CD4-positive, alpha-beta T cell treated with Interleukin-2 at 100 ng/mL for 4 hours (primary cell): ENCODE measurements around the gene CTXND2.
"Not testable (repeated sequence)": the region's sequence is repeated elsewhere in the genome, so short reads cannot be mapped to it uniquely, and the experiment has no call there.

Source experiments
- DNase-seq: peaks from one replicate; pipeline ENCODE4 v3.0.0-alpha.2; 2020; ENCODE audit warnings: low spot score

CTXND2 gene

GRCh38 chr1:150893336-150893913, 6.5 kb downstream of the CTXND2 start:
- no peak for DNase-seq

DNA sequence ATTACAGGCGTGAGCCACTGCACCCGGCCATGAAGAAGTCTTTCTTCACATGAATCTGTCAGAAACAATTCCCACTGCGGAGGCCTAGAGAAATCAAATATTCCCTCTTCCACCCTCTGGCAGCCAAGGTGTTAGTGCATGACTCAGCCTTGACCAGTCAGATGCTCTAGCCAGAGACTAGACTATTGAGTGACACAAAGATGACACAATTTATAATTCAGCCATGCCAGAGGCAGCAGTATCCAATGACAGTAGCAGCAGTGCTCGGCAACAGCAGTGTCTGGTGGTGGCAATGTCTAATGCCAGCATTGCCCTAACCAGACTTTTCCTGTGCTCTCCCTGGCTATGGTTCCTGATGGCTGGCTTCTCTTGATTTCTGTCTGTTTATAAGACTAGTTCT, 8.7 kb downstream of the CTXND2 start:
- DNase-seq: no peak

DNA sequence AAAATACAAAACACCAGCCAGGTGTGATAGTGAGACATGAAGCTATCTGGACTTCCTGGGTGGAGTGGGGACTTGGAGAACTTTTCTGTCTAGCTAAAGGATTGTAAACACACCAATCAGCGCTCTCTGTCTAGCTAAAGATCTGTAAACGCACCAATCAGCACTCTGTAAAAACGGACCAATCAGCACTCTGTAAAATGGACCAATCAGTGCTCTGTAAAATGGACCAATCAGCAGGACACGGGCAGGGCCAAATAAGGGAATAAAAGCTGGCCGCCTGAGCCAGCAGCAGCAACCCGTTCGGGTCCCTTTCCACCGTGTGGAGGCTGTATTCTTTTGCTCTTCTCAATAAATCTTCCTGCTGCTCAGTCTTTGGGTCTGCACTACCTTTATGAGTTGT, 12.9 kb downstream of the CTXND2 start:
- not testable (repeated sequence) for DNase-seq

DNA sequence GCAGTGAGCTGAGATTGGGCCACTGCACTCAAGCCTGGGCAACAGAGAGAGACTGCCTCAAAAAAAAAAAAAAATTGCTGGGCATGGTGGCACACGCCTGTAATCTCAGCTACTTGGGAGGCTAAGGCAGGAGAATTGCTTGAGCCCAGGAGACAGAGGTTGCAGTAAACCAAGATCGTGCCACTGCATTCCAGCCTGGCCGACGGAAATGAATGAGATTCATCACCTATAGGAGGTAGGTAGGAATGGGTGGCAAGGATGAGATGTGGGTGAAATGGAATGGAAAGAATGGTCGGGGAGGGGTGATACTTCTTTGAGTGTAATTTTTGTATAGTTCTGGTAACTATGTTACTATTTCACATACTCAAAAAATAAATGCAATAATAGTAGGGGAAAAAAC, 15.4 kb downstream of the CTXND2 start:
- DNase-seq: no peak

DNA sequence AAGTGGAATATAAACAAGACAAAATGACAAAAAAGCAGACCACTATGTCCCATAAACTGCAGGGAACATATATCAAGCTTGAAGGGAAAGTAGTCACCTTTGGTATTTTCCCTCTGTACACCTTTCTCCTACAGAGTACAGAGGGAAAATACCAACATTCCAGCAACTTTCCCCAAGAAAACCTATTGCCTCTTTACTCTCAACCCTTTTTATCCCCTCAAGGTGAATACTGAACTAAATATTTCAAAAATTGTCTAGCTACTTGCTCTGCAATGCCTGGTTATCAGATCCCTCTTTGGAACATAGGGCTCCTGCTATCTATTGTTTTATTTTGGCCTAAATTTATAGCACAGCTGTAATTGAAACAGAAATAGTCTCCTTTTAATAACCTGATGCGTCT, 15.8 kb downstream of the CTXND2 start:
- DNase-seq: no peak

GRCh38 chr1:150905301-150905700, 18.4 kb downstream of the CTXND2 start:
- no peak for DNase-seq

GRCh38 chr1:150906329-150906728, 19.4 kb downstream of the CTXND2 start:
- DNase-seq: no peak

DNA sequence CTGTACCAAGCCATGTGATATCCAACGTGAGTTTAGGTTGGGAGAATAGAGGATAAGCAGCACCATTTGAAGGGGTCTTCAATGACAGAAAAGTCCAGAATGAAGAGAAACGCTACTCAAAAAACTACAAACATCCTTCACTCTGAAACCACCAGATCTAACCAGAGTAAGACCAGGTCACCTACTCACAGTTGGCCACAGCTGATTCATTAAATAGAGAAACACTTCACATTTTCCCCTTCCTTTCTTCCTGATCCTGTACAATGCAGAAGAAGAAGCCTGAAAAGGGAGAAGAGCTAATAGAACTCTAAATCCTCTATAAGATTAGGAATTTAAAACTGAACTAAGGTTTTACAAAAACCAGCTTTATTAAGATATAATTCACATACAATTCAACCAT, 19.9 kb downstream of the CTXND2 start:
- no peak for DNase-seq

GRCh38 chr1:150909585-150910180, 22.7 kb downstream of the CTXND2 start:
- DNase-seq: no peak

DNA sequence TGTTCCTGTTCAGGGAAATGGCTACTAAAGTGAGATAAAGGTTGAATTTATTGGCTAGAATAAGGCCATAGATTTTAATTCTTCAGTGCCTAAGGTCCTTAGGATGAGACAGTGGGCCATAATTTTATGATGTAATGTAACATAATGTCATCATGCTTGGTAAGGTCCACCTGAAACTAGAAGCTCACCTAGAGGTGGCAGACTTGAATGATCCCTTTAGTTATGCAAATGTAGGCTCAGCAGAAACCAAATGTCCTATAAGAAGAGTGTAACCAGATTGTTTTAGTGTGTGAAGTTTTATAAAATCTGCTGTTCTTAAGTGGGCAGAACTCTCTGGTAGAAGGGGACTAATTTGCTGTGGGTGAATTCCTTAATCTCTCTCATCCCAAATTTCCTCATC, 25.7 kb downstream of the CTXND2 start:
- DNase-seq: no peak

GRCh38 chr1:150917387-150917786, 30.5 kb downstream of the CTXND2 start:
- DNase-seq: no peak

DNA sequence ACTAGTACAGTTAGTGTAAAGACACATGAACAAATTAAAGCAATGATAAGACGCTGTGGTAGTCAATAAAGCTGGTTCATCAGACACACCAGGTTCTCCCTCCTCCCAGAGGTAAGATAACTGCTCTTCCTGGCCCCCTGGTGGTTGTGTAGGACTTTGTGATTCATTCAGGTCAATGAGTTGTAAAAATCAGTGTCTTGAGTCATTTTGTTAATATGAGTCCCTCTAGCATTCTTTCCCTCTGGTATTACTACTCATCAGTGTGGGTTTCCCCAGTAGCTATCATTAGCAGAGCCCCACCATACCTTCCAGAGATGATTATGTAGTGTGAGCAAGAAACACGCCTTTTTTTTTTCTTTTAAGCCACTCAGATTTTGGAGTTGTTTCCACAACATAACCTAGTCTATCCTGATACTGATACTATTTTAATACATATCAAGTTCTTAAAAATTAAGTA, 35.6 kb downstream of the CTXND2 start:
- DNase-seq: peak; percentile 88

- no peak for DNase-seq
These were observed 38.1 kb downstream of the CTXND2 start for GRCh38 chr1:150925080-150925479.

- DNase-seq: peak; percentile 96
These were observed 39.3 kb downstream of the CTXND2 start, which contains the start of gene SETDB1 for GRCh38 chr1:150926097-150926741. SETDB1 (plus strand) TSS chr1:150926363; CDS start chr1:150927715, 1,352 bp downstream.

- DNase-seq: no peak
These were observed 40.7 kb downstream of the CTXND2 start for GRCh38 chr1:150927624-150928023.

DNA sequence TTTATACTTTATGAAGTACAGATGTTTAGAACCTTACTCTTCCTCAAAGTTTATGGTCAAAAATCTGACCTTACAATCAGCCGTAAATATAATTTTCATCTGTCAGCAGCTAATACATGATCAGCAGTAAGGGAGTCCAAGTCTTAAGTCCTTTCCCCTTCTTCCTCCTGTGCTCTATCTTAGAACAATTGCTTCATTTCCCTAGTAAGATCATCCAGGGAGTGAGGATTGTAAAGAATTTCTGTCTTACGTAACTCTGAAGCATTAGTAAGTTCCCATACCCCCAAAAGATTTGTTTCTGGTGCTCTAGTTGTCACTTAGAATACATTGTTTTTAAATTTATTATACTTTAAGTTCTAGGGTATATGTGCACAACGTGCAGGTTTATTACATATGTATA, 41.4 kb downstream of the CTXND2 start:
- no peak for DNase-seq

GRCh38 chr1:150928775-150929174, 41.8 kb downstream of the CTXND2 start:
- not testable (repeated sequence) for DNase-seq

DNA sequence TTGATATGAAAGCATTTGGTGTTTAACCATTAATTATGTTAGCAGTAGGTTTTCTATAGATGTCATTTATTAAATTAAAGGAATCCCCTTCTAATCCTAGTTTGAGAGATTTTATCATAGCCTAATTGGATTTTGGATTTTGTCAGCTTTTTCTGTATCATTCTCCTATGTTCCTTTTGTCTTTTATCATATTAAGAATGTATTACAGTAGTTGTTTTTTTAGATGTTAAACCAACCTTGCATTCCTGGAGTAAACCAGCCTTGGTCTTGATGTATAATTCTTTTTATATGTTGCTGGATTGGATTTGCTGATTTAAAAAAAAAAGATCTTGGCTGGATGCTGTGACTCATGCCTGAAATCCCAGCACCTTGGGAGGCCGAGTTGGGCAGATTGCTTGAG, 44.8 kb downstream of the CTXND2 start:
- no peak for DNase-seq

- no peak for DNase-seq
These were observed 57.9 kb downstream of the CTXND2 start for GRCh38 chr1:150944856-150945255.

- no peak for DNase-seq
These were observed 67.8 kb downstream of the CTXND2 start for GRCh38 chr1:150954708-150955107.

DNA sequence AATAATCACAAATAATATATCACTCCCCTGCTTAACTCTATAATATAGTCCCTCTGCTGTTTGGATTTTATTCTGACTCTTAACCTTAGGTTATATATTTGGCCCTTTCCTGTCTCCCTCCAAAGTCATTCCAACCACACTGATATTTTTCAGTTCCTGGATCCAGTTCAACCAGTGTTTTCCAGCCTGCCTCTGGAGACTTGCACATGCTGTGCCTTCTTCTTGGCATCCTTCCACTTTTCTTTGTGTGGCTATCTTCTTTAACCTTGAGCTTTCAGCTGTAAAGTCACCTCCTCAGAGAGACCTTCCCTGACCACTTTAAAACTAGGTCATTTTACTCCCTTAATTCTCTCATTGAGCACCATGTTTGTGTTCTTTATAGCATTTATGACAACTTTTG, 68.3 kb downstream of the CTXND2 start:
- no peak for DNase-seq

GRCh38 chr1:150957666-150958065, 70.7 kb downstream of the CTXND2 start:
- no peak for DNase-seq

GRCh38 chr1:150960646-150961045, 73.7 kb downstream of the CTXND2 start:
- DNase-seq: no peak

GRCh38 chr1:150961756-150962155, 74.8 kb downstream of the CTXND2 start:
- no peak for DNase-seq
